Suprapubic skin (tissue), 4 donors: Measurements from ENCODE around the gene GNB4.
A peak's percentile ranks its signal among the peaks of the same experiment; 100 is the strongest.

Source experiments
- CTCF ChIP-seq, 2 donors: fragments of 200-600 bp in 1 of 2; fragments of 450-650 bp in 1 of 2; sonication (generic) in 1 of 2; IDR thresholded peaks; one replicate each; pipeline ENCODE4 v1.5.1; 2016 to 2019; ENCODE audit warnings: antibody characterized with exemption in 2 of 2, mild to moderate bottlenecking in 1 of 2, moderate library complexity in 1 of 2
- EP300 ChIP-seq: sonication (generic); formaldehyde crosslinking; IDR thresholded peaks from one replicate; pipeline ENCODE4 v1.6.1; 2017; ENCODE audit warnings: antibody characterized with exemption
- POLR2A ChIP-seq, 2 donors: fragments of 450-650 bp; IDR thresholded peaks; one replicate each; pipeline ENCODE4 v1.6.1; 2017; ENCODE audit warnings: antibody characterized with exemption in 2 of 2, mild to moderate bottlenecking in 2 of 2, moderate library complexity in 2 of 2
- POLR2AphosphoS5 ChIP-seq, 3 donors: sonication (generic); formaldehyde crosslinking; IDR thresholded peaks; one replicate each; pipeline ENCODE4 v1.6.1; 2017; ENCODE audit warnings: antibody characterized with exemption in 3 of 3

GRCh38 chr3:179464323-179465092 is 13.2 kb upstream of the GNB4 start:
- TF ChIP-seq CTCF (IDR thresholded peaks at IDR 0.05) (no peak), POLR2AphosphoS5 (IDR thresholded peaks at IDR 0.05) (peak in 1 of 3 donors; percentile 20), POLR2A (IDR thresholded peaks at IDR 0.05) (no peak), EP300 (no peak)
